ENCODE measurements around the gene C19orf73.

C19orf73 gene

Small RNA genes lying within 50 kb of the gene (small RNA-seq; reads per million reads assigned to genes)
- gene RN7SL708P: 0 reads per million in 2 experiments
